ENCODE data around the gene CEP295NL.

The CEP295NL gene

GRCh38 chr17:78919861-78920450 is 17.0 kb upstream of the CEP295NL start:
- H3K4me1 ChIP-seq (ENCODE audit: insufficient read depth, poor library complexity, severe bottlenecking): peaks cover 19% of the 10 kb centered on the region
- H3K9me3 ChIP-seq (ENCODE audit: severe bottlenecking): no peaks in the 10 kb centered on the region
- no peak overlapping the region for H3K27ac ChIP-seq (ENCODE audit: poor library complexity, severe bottlenecking)
- H3K4me3 ChIP-seq (ENCODE audit: severe bottlenecking): no peak overlapping the region
- H3K36me3 ChIP-seq (ENCODE audit: low read depth): no peaks in the 10 kb centered on the region; the same call in 1 of the 2 replicates
- no peaks in the 10 kb centered on the region for H3K27me3 ChIP-seq (ENCODE audit: insufficient read depth, poor library complexity, severe bottlenecking)
- DNase-seq (ENCODE audit: low spot score): no peak
- TF ChIP-seq CTCF (IDR thresholded peaks at IDR 0.05; ENCODE audit: poor library complexity, severe bottlenecking): no peak
- ATAC-seq (ENCODE audit: low read depth): no peak

- DNase-seq (ENCODE audit: low spot score): no peak
- no peak overlapping the region for H3K27ac ChIP-seq (ENCODE audit: poor library complexity, severe bottlenecking)
- H3K27me3 ChIP-seq (ENCODE audit: insufficient read depth, poor library complexity, severe bottlenecking): no peaks in the 10 kb centered on the region
These were observed 16.0 kb upstream of the CEP295NL start for GRCh38 chr17:78918979-78919378.

GRCh38 chr17:78917451-78918275 is 14.7 kb upstream of the CEP295NL start:
- no peak overlapping the region for H3K4me3 ChIP-seq (ENCODE audit: severe bottlenecking)
- DNase-seq (ENCODE audit: low spot score): no peak
- no peaks in the 10 kb centered on the region for H3K9me3 ChIP-seq (ENCODE audit: severe bottlenecking)
- TF ChIP-seq CTCF (IDR thresholded peaks at IDR 0.05; ENCODE audit: poor library complexity, severe bottlenecking): no peak
- peaks cover 16% of the 10 kb centered on the region for H3K4me1 ChIP-seq (ENCODE audit: insufficient read depth, poor library complexity, severe bottlenecking)
- no peaks in the 10 kb centered on the region; the same call in 1 of the 2 replicates for H3K36me3 ChIP-seq (ENCODE audit: low read depth)
- no peaks in the 10 kb centered on the region for H3K27me3 ChIP-seq (ENCODE audit: insufficient read depth, poor library complexity, severe bottlenecking)
- ATAC-seq (ENCODE audit: low read depth): no peak
- no peak overlapping the region for H3K27ac ChIP-seq (ENCODE audit: poor library complexity, severe bottlenecking)

More at GRCh38 chr17:78918979-78919378, 16.0 kb upstream of the CEP295NL start:
- no peaks in the 10 kb centered on the region; the same call in 1 of the 2 replicates for H3K36me3 ChIP-seq (ENCODE audit: low read depth)
- ATAC-seq (ENCODE audit: low read depth): no peak
- no peak overlapping the region for H3K4me3 ChIP-seq (ENCODE audit: severe bottlenecking)
- H3K4me1 ChIP-seq (ENCODE audit: insufficient read depth, poor library complexity, severe bottlenecking): peaks cover 19% of the 10 kb centered on the region
- TF ChIP-seq CTCF (IDR thresholded peaks at IDR 0.05; ENCODE audit: poor library complexity, severe bottlenecking): no peak
- H3K9me3 ChIP-seq (ENCODE audit: severe bottlenecking): no peaks in the 10 kb centered on the region

GRCh38 chr17:78915872-78916632 is 13.1 kb upstream of the CEP295NL start:
- H3K4me1 ChIP-seq (ENCODE audit: insufficient read depth, poor library complexity, severe bottlenecking): peaks cover 16% of the 10 kb centered on the region
- H3K9me3 ChIP-seq (ENCODE audit: severe bottlenecking): no peaks in the 10 kb centered on the region
- DNase-seq (ENCODE audit: low spot score) (no peak), ATAC-seq (ENCODE audit: low read depth) (peak; percentile 92)
- no peaks in the 10 kb centered on the region for H3K27me3 ChIP-seq (ENCODE audit: insufficient read depth, poor library complexity, severe bottlenecking)
- H3K27ac ChIP-seq (ENCODE audit: poor library complexity, severe bottlenecking): peak overlapping the region; percentile 64
- H3K4me3 ChIP-seq (ENCODE audit: severe bottlenecking): no peak overlapping the region
- no peaks in the 10 kb centered on the region for H3K36me3 ChIP-seq (ENCODE audit: low read depth)
- no peak for TF ChIP-seq CTCF (IDR thresholded peaks at IDR 0.05; ENCODE audit: poor library complexity, severe bottlenecking)

Measured in RWPE2 (cell line).